ENCODE data around the gene BRD4. TPM values are rescaled to one million over a fixed set of nuclear protein-coding genes. Genes with fewer than 3 reads are reported as not detected.

Gene BRD4
- total and polyA plus RNA-seq, 2 experiments from 2014 or later = 63.8 to 115 TPM

DNA sequence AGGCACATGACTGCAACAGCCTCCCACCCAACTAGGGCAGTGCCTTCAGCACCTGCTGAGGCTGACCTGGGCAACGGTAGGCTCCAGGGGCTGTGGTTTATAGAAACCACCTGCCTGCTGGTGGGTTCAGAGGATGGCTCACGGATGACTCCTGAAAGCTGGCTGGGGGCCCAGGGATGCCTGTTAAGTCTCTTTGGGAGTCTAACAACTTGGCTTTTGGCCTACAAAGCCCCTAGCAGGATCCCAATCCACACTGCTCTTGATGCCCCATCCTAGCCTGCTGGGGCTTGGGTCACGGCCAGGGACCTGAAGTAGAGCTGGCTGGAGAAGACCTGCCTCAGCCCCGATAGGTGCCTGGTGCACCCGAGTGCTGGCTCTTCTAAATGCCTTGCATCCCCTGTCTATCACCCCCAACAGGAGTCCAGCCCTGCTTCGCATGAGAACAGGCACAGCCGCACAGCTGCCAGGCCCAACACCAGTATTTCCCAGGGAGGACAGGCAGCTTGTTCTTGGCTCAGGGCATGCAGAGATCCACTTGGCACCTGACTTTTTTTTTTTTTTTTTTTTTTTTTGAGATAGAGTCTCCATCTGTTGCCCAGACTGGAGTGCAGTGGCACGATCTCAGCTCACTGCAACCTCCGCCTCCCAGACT, 91.0 kb downstream of the BRD4 start:
- H3K4me1 Mint-ChIP-seq = peaks cover 4% of the 10 kb centered on the region; the same call in 1 of the 3 replicates
- Histone ChIP-seq H3K27me3 (ENCODE audit: insufficient read depth) (no peaks in the 10 kb centered on the region), H3K4me1 (ENCODE audit: insufficient read depth) (no peaks in the 10 kb centered on the region), H3F3A (replicated peaks; ENCODE audit: low read depth) (0 out of 2 replicates have a peak, but pooled peaks cover 1% of the 10 kb centered on the region), H3K4me3 (no peak overlapping the region), H3K27ac (ENCODE audit: low read depth) (no peak overlapping the region), H2AFZ (no peak overlapping the region), H3K36me3 (ENCODE audit: insufficient read depth) (no peaks in the 10 kb centered on the region; the same call in 1 of the 2 replicates), H3K4me2 (no peak overlapping the region), H3K9me2 (ENCODE audit: insufficient read depth) (no peaks in the 10 kb centered on the region), H3K79me2 (replicated peaks; ENCODE audit: insufficient read depth) (no peaks in the 10 kb centered on the region), H4K20me1 (replicated peaks; ENCODE audit: insufficient read depth) (peaks cover 3% of the 10 kb centered on the region; the same call in 1 of the 2 replicates)
- peaks cover 34% of the 10 kb centered on the region for H3K27me3 Mint-ChIP-seq (ENCODE audit: insufficient read depth, low read depth, poor library complexity)
- 0 out of 3 replicates have a peak, but pooled peaks cover 3% of the 10 kb centered on the region for H3K9me3 Mint-ChIP-seq
- TF ChIP-seq EZH2phosphoT487 (IDR thresholded peaks at IDR 0.05; ENCODE audit: unreplicated experiment) (no peak), NANOG (IDR thresholded peaks at IDR 0.05; ENCODE audit: borderline replicate concordance) (no peak), ZNF331 (CRISPR knock-in tag; IDR thresholded peaks at IDR 0.05; ENCODE audit: low read depth) (no peak), POLR2AphosphoS5 (IDR thresholded peaks at IDR 0.05; ENCODE audit: low read depth) (no peak), JUNB (IDR thresholded peaks at IDR 0.05; ENCODE audit: unreplicated experiment) (no peak)
- DNase-seq (ENCODE audit: low spot score) = no peak
- H3K36me3 Mint-ChIP-seq (ENCODE audit: low read depth) = peaks cover 64% of the 10 kb centered on the region
- no peak overlapping the region for H3K27ac Mint-ChIP-seq
- no peak for ATAC-seq
- no peak overlapping the region for H3K4me3 Mint-ChIP-seq

DNA sequence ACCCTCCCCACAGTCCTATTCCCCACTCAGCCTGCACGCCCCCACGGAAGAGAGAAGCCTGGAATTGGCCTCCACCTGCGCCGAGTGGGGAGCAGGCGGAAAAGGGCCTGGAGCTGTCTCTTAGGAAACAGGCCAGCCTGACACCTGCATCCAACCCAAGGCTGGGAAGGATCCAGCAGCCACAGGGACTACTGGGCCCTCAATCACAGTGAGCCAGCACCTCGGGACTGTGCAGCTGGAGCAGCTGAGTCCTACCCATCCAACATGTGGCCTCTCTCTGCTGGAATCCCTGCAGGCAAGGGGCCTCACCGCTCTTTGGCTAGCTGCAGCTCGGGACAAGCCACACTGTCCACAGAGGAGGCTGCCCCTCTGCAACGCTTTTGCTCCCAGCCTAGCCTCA, 91.8 kb downstream of the BRD4 start:
- H3K4me3 ChIP-seq = no peak overlapping the region
- DNase-seq (ENCODE audit: low spot score) (no peak), ATAC-seq (no peak)
- 0 out of 3 replicates have a peak, but pooled peaks cover 3% of the 10 kb centered on the region for H3K9me3 Mint-ChIP-seq
- no peak overlapping the region for H3K27ac Mint-ChIP-seq
- H3K79me2 ChIP-seq (replicated peaks; ENCODE audit: insufficient read depth) = no peaks in the 10 kb centered on the region
- H3K4me3 Mint-ChIP-seq = no peak overlapping the region
- H2AFZ ChIP-seq = no peak overlapping the region
- H3K36me3 ChIP-seq (ENCODE audit: insufficient read depth) = peaks cover 8% of the 10 kb centered on the region
- no peaks in the 10 kb centered on the region for H3K9me2 ChIP-seq (ENCODE audit: insufficient read depth)
- H3K27ac ChIP-seq (ENCODE audit: low read depth) = no peak overlapping the region
- H3K4me1 ChIP-seq (ENCODE audit: insufficient read depth) = no peaks in the 10 kb centered on the region
- H3K4me1 Mint-ChIP-seq = peaks cover 4% of the 10 kb centered on the region; the same call in 1 of the 3 replicates
- H3K36me3 Mint-ChIP-seq (ENCODE audit: low read depth) = peaks cover 65% of the 10 kb centered on the region
- peaks cover 4% of the 10 kb centered on the region; the same call in 1 of the 2 replicates for H4K20me1 ChIP-seq (replicated peaks; ENCODE audit: insufficient read depth)
- H3F3A ChIP-seq (replicated peaks; ENCODE audit: low read depth) = peaks cover 8% of the 10 kb centered on the region; the same call in 1 of the 2 replicates
- no peak overlapping the region for H3K4me2 ChIP-seq
- H3K27me3 ChIP-seq (ENCODE audit: insufficient read depth) = no peaks in the 10 kb centered on the region
- peaks cover 29% of the 10 kb centered on the region for H3K27me3 Mint-ChIP-seq (ENCODE audit: insufficient read depth, low read depth, poor library complexity)
- TF ChIP-seq NANOG (IDR thresholded peaks at IDR 0.05; ENCODE audit: borderline replicate concordance) = no peak
- TF ChIP-seq EZH2 (IDR thresholded peaks at IDR 0.05; ENCODE audit: low read depth, unreplicated experiment) = no peak
- TF ChIP-seq ZNF331 (CRISPR knock-in tag; IDR thresholded peaks at IDR 0.05; ENCODE audit: low read depth) = no peak
- TF ChIP-seq, protein P1, sequence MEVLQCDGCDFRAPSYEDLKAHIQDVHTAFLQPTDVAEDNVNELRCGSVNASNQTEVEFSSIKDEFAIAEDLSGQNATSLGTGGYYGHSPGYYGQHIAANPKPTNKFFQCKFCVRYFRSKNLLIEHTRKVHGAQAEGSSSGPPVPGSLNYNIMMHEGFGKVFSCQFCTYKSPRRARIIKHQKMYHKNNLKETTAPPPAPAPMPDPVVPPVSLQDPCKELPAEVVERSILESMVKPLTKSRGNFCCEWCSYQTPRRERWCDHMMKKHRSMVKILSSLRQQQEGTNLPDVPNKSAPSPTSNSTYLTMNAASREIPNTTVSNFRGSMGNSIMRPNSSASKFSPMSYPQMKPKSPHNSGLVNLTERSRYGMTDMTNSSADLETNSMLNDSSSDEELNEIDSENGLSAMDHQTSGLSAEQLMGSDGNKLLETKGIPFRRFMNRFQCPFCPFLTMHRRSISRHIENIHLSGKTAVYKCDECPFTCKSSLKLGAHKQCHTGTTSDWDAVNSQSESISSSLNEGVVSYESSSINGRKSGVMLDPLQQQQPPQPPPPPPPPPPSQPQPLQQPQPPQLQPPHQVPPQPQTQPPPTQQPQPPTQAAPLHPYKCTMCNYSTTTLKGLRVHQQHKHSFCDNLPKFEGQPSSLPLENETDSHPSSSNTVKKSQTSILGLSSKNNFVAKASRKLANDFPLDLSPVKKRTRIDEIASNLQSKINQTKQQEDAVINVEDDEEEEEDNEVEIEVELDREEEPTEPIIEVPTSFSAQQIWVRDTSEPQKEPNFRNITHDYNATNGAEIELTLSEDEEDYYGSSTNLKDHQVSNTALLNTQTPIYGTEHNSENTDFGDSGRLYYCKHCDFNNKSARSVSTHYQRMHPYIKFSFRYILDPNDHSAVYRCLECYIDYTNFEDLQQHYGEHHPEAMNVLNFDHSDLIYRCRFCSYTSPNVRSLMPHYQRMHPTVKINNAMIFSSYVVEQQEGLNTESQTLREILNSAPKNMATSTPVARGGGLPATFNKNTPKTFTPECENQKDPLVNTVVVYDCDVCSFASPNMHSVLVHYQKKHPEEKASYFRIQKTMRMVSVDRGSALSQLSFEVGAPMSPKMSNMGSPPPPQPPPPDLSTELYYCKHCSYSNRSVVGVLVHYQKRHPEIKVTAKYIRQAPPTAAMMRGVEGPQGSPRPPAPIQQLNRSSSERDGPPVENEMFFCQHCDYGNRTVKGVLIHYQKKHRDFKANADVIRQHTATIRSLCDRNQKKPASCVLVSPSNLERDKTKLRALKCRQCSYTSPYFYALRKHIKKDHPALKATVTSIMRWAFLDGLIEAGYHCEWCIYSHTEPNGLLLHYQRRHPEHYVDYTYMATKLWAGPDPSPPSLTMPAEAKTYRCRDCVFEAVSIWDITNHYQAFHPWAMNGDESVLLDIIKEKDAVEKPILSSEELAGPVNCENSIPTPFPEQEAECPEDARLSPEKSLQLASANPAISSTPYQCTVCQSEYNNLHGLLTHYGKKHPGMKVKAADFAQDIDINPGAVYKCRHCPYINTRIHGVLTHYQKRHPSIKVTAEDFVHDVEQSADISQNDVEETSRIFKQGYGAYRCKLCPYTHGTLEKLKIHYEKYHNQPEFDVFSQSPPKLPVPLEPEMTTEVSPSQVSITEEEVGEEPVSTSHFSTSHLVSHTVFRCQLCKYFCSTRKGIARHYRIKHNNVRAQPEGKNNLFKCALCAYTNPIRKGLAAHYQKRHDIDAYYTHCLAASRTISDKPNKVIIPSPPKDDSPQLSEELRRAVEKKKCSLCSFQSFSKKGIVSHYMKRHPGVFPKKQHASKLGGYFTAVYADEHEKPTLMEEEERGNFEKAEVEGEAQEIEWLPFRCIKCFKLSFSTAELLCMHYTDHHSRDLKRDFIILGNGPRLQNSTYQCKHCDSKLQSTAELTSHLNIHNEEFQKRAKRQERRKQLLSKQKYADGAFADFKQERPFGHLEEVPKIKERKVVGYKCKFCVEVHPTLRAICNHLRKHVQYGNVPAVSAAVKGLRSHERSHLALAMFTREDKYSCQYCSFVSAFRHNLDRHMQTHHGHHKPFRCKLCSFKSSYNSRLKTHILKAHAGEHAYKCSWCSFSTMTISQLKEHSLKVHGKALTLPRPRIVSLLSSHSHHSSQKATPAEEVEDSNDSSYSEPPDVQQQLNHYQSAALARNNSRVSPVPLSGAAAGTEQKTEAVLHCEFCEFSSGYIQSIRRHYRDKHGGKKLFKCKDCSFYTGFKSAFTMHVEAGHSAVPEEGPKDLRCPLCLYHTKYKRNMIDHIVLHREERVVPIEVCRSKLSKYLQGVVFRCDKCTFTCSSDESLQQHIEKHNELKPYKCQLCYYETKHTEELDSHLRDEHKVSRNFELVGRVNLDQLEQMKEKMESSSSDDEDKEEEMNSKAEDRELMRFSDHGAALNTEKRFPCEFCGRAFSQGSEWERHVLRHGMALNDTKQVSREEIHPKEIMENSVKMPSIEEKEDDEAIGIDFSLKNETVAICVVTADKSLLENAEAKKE (CRISPR knock-in tag; IDR thresholded peaks at IDR 0.05) = no peak
- TF ChIP-seq, protein P2, sequence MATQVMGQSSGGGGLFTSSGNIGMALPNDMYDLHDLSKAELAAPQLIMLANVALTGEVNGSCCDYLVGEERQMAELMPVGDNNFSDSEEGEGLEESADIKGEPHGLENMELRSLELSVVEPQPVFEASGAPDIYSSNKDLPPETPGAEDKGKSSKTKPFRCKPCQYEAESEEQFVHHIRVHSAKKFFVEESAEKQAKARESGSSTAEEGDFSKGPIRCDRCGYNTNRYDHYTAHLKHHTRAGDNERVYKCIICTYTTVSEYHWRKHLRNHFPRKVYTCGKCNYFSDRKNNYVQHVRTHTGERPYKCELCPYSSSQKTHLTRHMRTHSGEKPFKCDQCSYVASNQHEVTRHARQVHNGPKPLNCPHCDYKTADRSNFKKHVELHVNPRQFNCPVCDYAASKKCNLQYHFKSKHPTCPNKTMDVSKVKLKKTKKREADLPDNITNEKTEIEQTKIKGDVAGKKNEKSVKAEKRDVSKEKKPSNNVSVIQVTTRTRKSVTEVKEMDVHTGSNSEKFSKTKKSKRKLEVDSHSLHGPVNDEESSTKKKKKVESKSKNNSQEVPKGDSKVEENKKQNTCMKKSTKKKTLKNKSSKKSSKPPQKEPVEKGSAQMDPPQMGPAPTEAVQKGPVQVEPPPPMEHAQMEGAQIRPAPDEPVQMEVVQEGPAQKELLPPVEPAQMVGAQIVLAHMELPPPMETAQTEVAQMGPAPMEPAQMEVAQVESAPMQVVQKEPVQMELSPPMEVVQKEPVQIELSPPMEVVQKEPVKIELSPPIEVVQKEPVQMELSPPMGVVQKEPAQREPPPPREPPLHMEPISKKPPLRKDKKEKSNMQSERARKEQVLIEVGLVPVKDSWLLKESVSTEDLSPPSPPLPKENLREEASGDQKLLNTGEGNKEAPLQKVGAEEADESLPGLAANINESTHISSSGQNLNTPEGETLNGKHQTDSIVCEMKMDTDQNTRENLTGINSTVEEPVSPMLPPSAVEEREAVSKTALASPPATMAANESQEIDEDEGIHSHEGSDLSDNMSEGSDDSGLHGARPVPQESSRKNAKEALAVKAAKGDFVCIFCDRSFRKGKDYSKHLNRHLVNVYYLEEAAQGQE (IDR thresholded peaks at IDR 0.05; ENCODE audit: unreplicated experiment) = no peak
- TF ChIP-seq, protein P3, sequence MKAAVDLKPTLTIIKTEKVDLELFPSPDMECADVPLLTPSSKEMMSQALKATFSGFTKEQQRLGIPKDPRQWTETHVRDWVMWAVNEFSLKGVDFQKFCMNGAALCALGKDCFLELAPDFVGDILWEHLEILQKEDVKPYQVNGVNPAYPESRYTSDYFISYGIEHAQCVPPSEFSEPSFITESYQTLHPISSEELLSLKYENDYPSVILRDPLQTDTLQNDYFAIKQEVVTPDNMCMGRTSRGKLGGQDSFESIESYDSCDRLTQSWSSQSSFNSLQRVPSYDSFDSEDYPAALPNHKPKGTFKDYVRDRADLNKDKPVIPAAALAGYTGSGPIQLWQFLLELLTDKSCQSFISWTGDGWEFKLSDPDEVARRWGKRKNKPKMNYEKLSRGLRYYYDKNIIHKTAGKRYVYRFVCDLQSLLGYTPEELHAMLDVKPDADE (IDR thresholded peaks at IDR 0.05) = no peak
- TF ChIP-seq CREB1 (CRISPR knock-in tag; IDR thresholded peaks at IDR 0.05; ENCODE audit: low read depth) = no peak
